GM23338 (cell line): Measurements from ENCODE around the gene CCDC57. TPM values are rescaled to one million over a fixed set of nuclear protein-coding genes. Genes with fewer than 3 reads are reported as not detected.
A peak's percentile ranks its signal among the peaks of the same experiment; 100 is the strongest.

Experiments used
- ATAC-seq: fragments of 200-7000 bp; cut with Tn5 transposase; 3 replicates; pipeline ENCODE4 v1.9.1; 2020
- DNase-seq: peaks from one replicate; pipeline ENCODE4 v3.0.0-alpha.2; 2015; ENCODE audit warnings: low spot score
- H2AFZ ChIP-seq: fragments of 200-600 bp; sonication (generic); 2 replicates; pipeline ENCODE4 v1.8.0; 2016; ENCODE audit warnings: antibody characterized with exemption, mild to moderate bottlenecking, moderate library complexity
- H3F3A ChIP-seq: fragments of 200-600 bp; sonication (generic); replicated peaks from 2 replicates; pipeline ENCODE4 v1.8.0; 2017; ENCODE audit warnings: antibody characterized with exemption, mixed run types, low read depth
- H3K27ac ChIP-seq: fragments of 200-600 bp; sonication (generic); 2 replicates; pipeline ENCODE4 v1.6.1; 2016; ENCODE audit warnings: low read depth
- H3K27me3 ChIP-seq: fragments of 200-600 bp; sonication (generic); 2 replicates; pipeline ENCODE4 v1.8.0; 2016; ENCODE audit warnings: mild to moderate bottlenecking, mixed run types, moderate library complexity; ENCODE audit not compliant: insufficient read depth
- H3K36me3 ChIP-seq: fragments of 200-600 bp; sonication (generic); 2 replicates; pipeline ENCODE4 v1.8.0; 2016; ENCODE audit warnings: mild to moderate bottlenecking; ENCODE audit not compliant: insufficient read depth
- H3K4me1 ChIP-seq: fragments of 200-600 bp; sonication (generic); 2 replicates; pipeline ENCODE4 v1.8.0; 2016; ENCODE audit warnings: mild to moderate bottlenecking, moderate library complexity; ENCODE audit not compliant: insufficient read depth
- H3K4me2 ChIP-seq: fragments of 200-600 bp; sonication (generic); 2 replicates; pipeline ENCODE4 v1.7.1; 2017; ENCODE audit warnings: mixed run types
- H3K4me3 ChIP-seq: fragments of 200-600 bp; sonication (generic); 2 replicates; pipeline ENCODE4 v1.6.1; 2016; ENCODE audit warnings: mixed run types
- H3K79me2 ChIP-seq: fragments of 200-600 bp; sonication (generic); replicated peaks from 2 replicates; pipeline ENCODE4 v1.8.0; 2017; ENCODE audit warnings: mild to moderate bottlenecking; ENCODE audit not compliant: insufficient read depth
- H3K9me2 ChIP-seq: fragments of 200-600 bp; sonication (generic); 2 replicates; pipeline ENCODE4 v1.8.0; 2017; ENCODE audit not compliant: insufficient read depth
- H4K20me1 ChIP-seq: fragments of 200-600 bp; sonication (generic); replicated peaks from 2 replicates; pipeline ENCODE4 v1.8.0; 2017; ENCODE audit warnings: mild to moderate bottlenecking; ENCODE audit not compliant: insufficient read depth
- H3K27ac Mint-ChIP-seq: 2 replicates; pipeline ENCODE4 v1.8.0; 2020; ENCODE audit warnings: inconsistent platforms, mild to moderate bottlenecking, moderate library complexity, mixed read lengths
- H3K27me3 Mint-ChIP-seq: 3 replicates; pipeline ENCODE4 v1.8.0; 2022; ENCODE audit warnings: low read depth, mild to moderate bottlenecking, moderate library complexity, mixed read lengths, inconsistent platforms; ENCODE audit not compliant: insufficient read depth, poor library complexity
- H3K36me3 Mint-ChIP-seq: 3 replicates; pipeline ENCODE4 v1.8.0; 2021; ENCODE audit warnings: low read depth, mild to moderate bottlenecking, inconsistent platforms, moderate library complexity, mixed read lengths
- H3K4me1 Mint-ChIP-seq: 3 replicates; pipeline ENCODE4 v1.8.0; 2020; ENCODE audit warnings: mild to moderate bottlenecking, inconsistent platforms, mixed read lengths
- H3K4me3 Mint-ChIP-seq: 3 replicates; pipeline ENCODE4 v1.8.0; 2021; ENCODE audit warnings: moderate library complexity, mild to moderate bottlenecking, inconsistent platforms, mixed read lengths
- H3K9me3 Mint-ChIP-seq: 3 replicates; pipeline ENCODE4 v1.8.0; 2020; ENCODE audit warnings: moderate library complexity, mild to moderate bottlenecking, inconsistent platforms, mixed read lengths
- CTCF ChIP-seq, 2 experiments: fragments of 200-600 bp in 1 of 2; sonication (generic) in 1 of 2; conservative IDR thresholded peaks; 2 replicates each; pipeline versions ENCODE4 v1.5.1 to v1.6.1; 2016 to 2017; ENCODE audit warnings: antibody characterized with exemption in 2 of 2, low read depth in 2 of 2, mild to moderate bottlenecking in 2 of 2, moderate library complexity in 1 of 2
- ETS1 ChIP-seq: IDR thresholded peaks from 2 replicates; pipeline ENCODE4 v1.6.1; 2016; ENCODE audit warnings: antibody characterized with exemption
- EZH2phosphoT487 ChIP-seq: fragments of 200-600 bp; sonication (generic); IDR thresholded peaks from one replicate; pipeline ENCODE4 v1.8.1; 2018; ENCODE audit warnings: antibody characterized with exemption; ENCODE audit not compliant: unreplicated experiment
- JUNB ChIP-seq: IDR thresholded peaks from one replicate; pipeline ENCODE4 v1.6.1; 2016; ENCODE audit warnings: antibody characterized with exemption; ENCODE audit not compliant: unreplicated experiment
- NANOG ChIP-seq: IDR thresholded peaks from 2 replicates; pipeline ENCODE4 v1.6.1; 2016; ENCODE audit warnings: antibody characterized with exemption, borderline replicate concordance
- POLR2AphosphoS5 ChIP-seq: IDR thresholded peaks from 2 replicates; pipeline ENCODE4 v1.6.1; 2016; ENCODE audit warnings: antibody characterized with exemption, low read depth
- REST ChIP-seq: IDR thresholded peaks from one replicate; pipeline ENCODE4 v1.6.1; 2018; ENCODE audit warnings: antibody characterized with exemption; ENCODE audit not compliant: unreplicated experiment
- ZNF114 ChIP-seq: fragments of 250-450 bp; sonication (Bioruptor Pico); IDR thresholded peaks from 2 replicates; pipeline ENCODE4 v1.5.0; 2020; ENCODE audit warnings: mild to moderate bottlenecking, moderate library complexity
- ZNF331 ChIP-seq: fragments of 250-450 bp; sonication (Bioruptor Pico); IDR thresholded peaks from 2 replicates; pipeline ENCODE4 v1.5.0; 2020; ENCODE audit warnings: low read depth, mild to moderate bottlenecking, moderate library complexity
- ZNF462 ChIP-seq: fragments of 250-450 bp; sonication (Bioruptor Pico); IDR thresholded peaks from 2 replicates; pipeline ENCODE4 v1.5.0; 2020; ENCODE audit warnings: mild to moderate bottlenecking, moderate library complexity
- polyA plus RNA-seq: library from polyadenylated mRNA; unstranded; fragments of >200 nt; fragmentation: Nextera tagmentation; extraction: Ambion mirVana; gene quantifications from 2 replicates; pipeline ENCODE4 v1.2.1, GENCODE V29; 2016
- total RNA-seq: library from RNA; depleted of rRNA; stranded (reverse); fragments of >200 nt; shearing (Covaris generic); gene quantifications from 2 replicates; pipeline ENCODE4 v1.2.3, GENCODE V29; 2014

Gene CCDC57
- total and polyA plus RNA-seq, 2 experiments from 2014 or later, result 7.0 to 16.3 TPM

- Mint-ChIP-seq H3K4me1 (peaks cover 12% of the 10 kb centered on the region), H3K9me3 (no peaks in the 10 kb centered on the region; the same call in 2 of the 3 replicates), H3K27me3 (peaks cover 20% of the 10 kb centered on the region), H3K27ac (peak overlapping the region; percentile 44; the same call in 1 of the 2 replicates), H3K36me3 (peaks cover 32% of the 10 kb centered on the region), H3K4me3 (no peak overlapping the region)
- Histone ChIP-seq H3K27ac (no peak overlapping the region), H3K9me2 (no peaks in the 10 kb centered on the region), H3F3A (peaks cover 9% of the 10 kb centered on the region; the same call in 1 of the 2 replicates), H3K4me2 (no peak overlapping the region), H3K4me3 (no peak overlapping the region), H3K36me3 (peaks cover 11% of the 10 kb centered on the region), H4K20me1 (peaks cover 17% of the 10 kb centered on the region), H3K79me2 (peaks cover 16% of the 10 kb centered on the region), H2AFZ (no peak overlapping the region), H3K27me3 (no peaks in the 10 kb centered on the region), H3K4me1 (no peaks in the 10 kb centered on the region; the same call in 1 of the 2 replicates)
- DNase-seq, result no peak
- no peak for ATAC-seq
- TF ChIP-seq ETS1 (no peak), NANOG (no peak), ZNF331 (CRISPR knock-in tag) (no peak), JUNB (no peak), ZNF462 (CRISPR knock-in tag) (no peak), CTCF (conservative IDR thresholded peaks at IDR 0.05; ENCODE audit: low read depth in 2 of 2) (no peak), REST (no peak), EZH2phosphoT487 (no peak), ZNF114 (CRISPR knock-in tag) (no peak), POLR2AphosphoS5 (no peak)
These were observed 28.0 kb upstream of the CCDC57 start for GRCh38 chr17:82240506-82241182.
